Cardiac fibroblast (primary cell): Measurements from ENCODE around the gene USP24.
"Not testable (repeated sequence)": the region's sequence is repeated elsewhere in the genome, so short reads cannot be mapped to it uniquely, and the experiment has no call there.

Source experiments
- DNase-seq, 2 donors: peaks; one replicate each; pipeline versions ENCODE4 v3.0.0 to v3.0.0-alpha.2; 2010; ENCODE audit warnings: low read depth in 2 of 2
- H3K4me3 ChIP-seq, 2 donors: replicated peaks in 1 of 2; 1 replicate in 1 of 2; 2 replicates in 1 of 2; pipeline ENCODE4 v1.5.1; 2011; ENCODE audit warnings: low read depth in 2 of 2, low read length in 2 of 2, mild to moderate bottlenecking in 2 of 2, moderate library complexity in 1 of 2
- CTCF ChIP-seq: IDR thresholded peaks from one replicate; pipeline ENCODE4 v1.5.1; 2011; ENCODE audit warnings: low read depth, mild to moderate bottlenecking, low read length, inconsistent platforms

Gene USP24

GRCh38 chr1:55194851-55195250 is 20.3 kb downstream of the USP24 start:
- DNase-seq: no peak
- no peak overlapping the region for H3K4me3 ChIP-seq
- TF ChIP-seq CTCF: no peak

DNA sequence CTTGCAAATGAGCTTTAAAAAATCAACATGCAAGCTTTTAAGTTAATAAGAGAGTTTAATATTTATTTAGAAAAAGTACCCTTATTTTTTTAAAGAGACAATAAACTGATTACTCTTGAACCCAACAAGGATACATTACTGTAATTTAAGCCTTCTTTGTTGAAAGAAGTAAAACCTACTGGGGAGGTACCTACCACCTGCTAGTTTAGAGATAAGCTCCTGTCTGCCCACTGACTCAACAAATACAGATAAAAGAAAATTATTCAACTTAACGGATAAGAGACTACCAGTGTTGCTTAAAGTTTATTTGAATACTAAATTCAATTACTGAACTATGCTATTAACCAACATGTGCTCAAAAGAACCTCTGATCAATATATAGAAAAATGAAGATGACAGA is 23.1 kb downstream of the USP24 start:
- no peak for TF ChIP-seq CTCF
- no peak overlapping the region for H3K4me3 ChIP-seq
- no peak for DNase-seq

GRCh38 chr1:55191219-55191952 is 23.8 kb downstream of the USP24 start:
- peak in 1 of 2 donors; percentile 67 for DNase-seq

DNA sequence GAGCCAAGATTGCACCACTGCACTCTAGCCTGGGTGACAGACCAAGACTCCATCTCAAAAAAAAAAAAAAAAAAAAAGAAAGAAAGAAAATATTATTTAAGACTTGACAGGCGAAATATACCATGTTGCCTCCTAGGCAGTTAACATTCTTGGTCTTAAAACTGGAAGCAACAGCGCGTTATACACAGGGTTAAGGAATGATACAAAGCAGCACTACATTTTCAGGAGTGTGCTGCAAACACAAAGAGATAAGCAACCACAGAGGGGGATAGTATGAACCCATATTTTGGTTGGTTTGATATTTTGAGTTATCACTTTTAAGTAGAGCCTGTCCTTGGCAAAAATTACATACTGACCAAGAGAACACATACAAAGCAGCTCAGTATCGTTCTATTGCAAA is 25.1 kb downstream of the USP24 start:
- no peak for TF ChIP-seq CTCF
- H3K4me3 ChIP-seq: no peak overlapping the region
- DNase-seq: no peak

More at GRCh38 chr1:55191219-55191952, 23.8 kb downstream of the USP24 start:
- H3K4me3 ChIP-seq: not testable (repeated sequence)

- DNase-seq: no peak
- no peak overlapping the region for H3K4me3 ChIP-seq
- no peak for TF ChIP-seq CTCF
Observed at GRCh38 chr1:55188909-55189308, 26.3 kb downstream of the USP24 start.

DNA sequence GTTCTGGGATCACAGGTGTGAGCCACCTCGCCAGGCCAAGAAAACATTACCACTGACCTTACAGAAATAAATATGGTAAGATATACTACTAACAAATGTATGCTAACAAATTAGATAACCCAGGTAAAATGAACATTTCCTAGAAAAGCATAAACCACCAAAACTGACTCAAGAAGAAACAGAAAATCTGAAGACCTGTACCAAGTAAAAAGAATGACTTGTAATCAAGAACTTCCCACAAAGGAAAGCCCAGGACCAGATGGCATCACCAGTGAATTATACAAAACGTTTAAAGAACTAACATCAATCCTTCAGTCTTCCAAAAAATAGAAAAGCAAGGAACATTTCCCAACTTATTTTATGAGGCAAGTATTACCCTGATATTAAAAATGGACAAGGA is 29.3 kb downstream of the USP24 start:
- no peak overlapping the region for H3K4me3 ChIP-seq
- DNase-seq: no peak
- TF ChIP-seq CTCF: no peak

GRCh38 chr1:55184859-55185258 is 30.3 kb downstream of the USP24 start:
- no peak for DNase-seq
- no peak for TF ChIP-seq CTCF
- no peak overlapping the region for H3K4me3 ChIP-seq
